Suppressor macrophage treated with lipopolysaccharide for 4 hours (primary cell): ENCODE data around the gene LLGL1.

ENCODE experiments used
- DNase-seq: peaks from one replicate; pipeline ENCODE4 v3.0.0-alpha.2; 2020

LLGL1 gene

GRCh38 chr17:18225121-18225641, at the start of gene LLGL1:
LLGL1 (plus strand) TSS chr17:18225635; CDS start chr17:18225683, 48 bp downstream.
- peak; percentile 99 for DNase-seq

DNA sequence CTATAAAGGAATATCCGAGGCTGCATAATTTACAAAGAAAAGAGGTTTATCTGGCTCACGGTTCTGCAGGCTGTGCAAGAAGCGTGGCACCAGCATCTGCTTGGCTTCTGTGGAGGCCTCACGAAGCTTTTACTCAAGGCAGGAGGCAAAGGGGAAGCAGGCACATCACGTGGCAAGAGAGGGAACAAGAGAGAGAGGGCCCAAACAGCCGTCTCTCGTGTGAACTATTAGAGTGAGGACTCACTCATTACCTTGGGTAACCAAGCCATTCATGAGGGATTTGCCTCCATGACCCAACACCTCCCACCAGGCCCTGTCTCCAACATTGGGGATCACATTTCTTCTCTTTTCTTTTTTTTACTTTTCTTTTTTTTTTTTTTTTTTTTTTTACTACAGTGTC, 49.3 kb upstream of the LLGL1 start:
- peak; percentile 74 for DNase-seq

DNA sequence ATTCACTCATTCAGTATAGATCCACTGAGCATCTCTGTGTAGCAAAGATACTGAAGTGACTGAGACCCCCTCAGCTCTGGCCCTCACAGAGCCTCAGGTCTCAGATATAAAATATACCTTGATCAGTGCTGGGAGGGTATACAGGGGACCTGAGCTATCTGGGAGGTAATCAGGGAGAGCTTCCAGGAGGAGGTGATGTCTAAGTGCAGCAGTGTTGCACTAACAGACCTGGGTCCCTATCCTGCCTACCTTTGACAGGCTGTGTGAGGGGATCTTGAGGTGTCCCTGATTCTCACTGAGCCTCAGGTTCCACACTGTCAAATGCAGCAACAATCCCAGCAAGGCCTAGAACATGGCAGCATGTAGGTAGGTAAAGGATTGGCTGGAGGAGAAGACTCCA, 48.3 kb upstream of the LLGL1 start:
- DNase-seq: no peak

DNA sequence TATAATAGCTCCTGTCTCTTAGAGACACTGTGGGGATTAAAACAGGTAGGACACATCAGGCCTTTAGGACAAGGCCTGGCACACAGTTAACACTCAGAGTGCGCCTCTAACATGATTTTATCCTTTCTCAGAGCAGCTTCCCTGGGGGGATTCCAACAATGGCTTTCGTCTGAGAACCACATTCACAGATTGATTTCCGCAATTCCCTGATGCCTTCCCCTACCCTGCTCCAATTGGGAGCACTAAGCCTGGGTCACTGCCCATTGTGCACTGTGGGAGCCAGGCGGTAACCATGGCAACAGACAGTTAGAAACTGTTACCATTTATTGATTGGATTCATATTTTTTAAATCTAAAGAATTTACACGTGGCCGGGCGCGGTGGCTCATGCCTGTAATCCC, 47.7 kb upstream of the LLGL1 start:
- no peak for DNase-seq

GRCh38 chr17:18179196-18179595, 46.2 kb upstream of the LLGL1 start:
- no peak for DNase-seq

- DNase-seq: no peak
These were observed 45.6 kb upstream of the LLGL1 start for GRCh38 chr17:18179804-18180203.

DNA sequence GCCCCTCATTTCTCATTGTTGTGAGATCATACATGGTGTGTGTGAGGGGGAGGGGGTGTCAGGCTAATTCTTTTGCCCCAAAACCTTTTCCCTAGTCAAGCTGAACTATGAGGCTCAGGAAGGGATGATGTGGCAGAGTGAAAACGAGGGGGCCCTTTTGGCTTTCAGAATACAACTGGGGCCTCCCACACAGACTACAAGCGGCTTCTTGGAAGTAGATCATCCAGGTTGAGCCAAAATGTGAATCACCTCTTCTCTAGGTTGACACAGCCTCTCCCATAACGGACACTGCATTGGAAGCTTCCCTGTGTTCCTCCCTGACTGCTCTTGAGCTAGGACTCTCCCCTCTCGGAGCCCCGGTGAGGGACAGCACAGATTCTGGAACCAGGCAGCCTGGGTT, 44.1 kb upstream of the LLGL1 start:
- no peak for DNase-seq

GRCh38 chr17:18182110-18182977, 43.1 kb upstream of the LLGL1 start:
- DNase-seq: no peak

DNA sequence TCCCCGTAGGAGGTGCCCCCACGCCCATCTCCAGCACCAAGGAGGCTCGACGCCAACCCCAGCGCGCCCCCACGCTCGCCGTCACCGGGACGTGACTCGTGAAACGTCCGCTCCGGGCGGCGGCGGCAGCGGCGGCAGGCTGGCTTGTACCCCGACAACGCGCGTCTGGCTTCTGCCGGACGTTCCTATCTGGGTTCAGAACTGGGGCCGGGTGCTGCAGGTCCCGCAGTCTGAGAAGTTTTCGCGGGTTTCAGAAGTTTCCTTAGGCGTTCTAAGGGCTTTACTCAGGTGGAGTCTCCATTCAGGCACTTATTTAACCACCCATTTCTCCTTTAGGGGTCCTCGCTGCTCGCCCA, 42.5 kb upstream of the LLGL1 start:
- DNase-seq: peak; percentile 94

GRCh38 chr17:18183334-18184142, 41.9 kb upstream of the LLGL1 start, which contains the start of gene ALKBH5:
ALKBH5 (plus strand) TSS chr17:18183828; CDS start chr17:18184244, 416 bp downstream.
- peak; percentile 99 for DNase-seq

GRCh38 chr17:18184143-18185031, 41.0 kb upstream of the LLGL1 start:
- DNase-seq: peak; percentile 75

DNA sequence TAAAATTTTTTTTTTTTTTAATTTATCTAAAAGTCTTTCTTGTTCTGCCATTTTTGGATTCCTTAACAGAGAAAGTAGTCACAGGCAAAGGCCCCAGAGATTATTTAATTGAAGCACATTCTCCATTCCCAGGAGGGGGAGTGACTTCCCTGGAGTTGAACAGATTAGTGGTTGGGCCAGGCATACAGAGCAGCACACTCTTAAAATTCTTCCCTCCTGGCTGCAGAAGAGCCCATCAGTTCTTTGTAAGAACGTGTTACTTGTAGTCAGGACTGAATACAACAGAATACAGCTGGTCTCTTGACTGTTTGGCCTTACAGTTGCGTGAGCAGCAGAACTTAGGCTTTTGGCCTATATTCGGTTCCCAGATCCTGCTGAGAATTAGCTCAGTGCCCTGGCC, 40.0 kb upstream of the LLGL1 start:
- no peak for DNase-seq

DNA sequence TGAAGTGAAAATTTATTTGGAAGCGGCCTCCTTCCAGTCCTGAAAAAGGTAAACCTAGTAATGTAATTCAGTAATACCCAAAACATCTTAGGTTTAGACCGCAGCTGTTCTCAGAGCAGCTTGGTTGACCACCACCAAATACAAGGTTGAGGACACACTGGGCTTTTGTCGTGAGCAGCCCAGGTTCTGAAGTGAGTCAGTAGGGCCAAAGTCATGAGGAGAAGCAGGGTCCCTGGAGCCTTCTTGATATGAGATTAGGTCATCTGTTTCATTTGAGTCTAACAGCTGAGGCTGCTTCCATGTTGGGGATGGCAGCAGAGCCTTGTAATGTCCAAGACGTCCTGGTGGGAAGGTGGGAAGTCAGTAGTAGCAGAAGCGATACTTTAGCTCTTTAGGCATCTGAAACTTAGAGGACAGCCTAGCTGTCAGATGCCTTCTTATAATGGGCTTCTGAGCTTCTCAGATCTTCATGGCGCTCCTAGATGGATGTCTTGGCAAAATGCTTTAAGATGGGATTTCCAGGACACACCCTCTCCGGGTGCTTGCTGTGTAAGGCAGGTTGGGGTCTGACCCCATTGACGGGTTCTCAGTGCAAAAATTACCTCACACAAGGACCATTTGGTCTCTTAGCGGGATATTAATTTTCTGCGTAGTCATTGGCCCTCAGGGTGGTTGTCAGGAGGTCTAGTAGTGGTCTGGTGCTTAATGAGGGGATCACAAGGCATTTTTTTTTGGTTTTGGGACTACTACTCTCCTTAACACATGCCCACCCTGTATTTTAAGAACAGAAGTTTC, 39.4 kb upstream of the LLGL1 start:
- peak; percentile 20 for DNase-seq

- no peak for DNase-seq
These were observed 38.8 kb upstream of the LLGL1 start for GRCh38 chr17:18186627-18186982.

DNA sequence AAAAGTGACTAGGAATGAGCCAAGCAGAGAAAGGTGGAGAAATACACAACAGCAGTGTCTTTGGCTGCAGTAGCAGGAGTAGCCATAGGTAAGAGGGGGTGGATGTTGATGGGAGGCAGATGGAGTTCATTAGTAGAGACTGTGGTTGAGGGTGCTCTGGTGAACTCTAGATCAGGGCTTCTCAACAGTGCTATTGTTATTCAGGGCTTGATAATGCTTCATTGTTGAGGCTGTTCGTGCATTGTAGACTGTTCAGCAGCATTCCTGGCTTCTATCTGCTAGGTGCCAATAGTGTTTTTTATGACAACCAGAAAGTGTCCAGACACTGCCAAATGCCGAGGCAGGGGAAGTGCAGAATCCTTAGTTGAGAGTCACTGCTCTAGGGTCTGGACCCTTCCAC, 38.2 kb upstream of the LLGL1 start:
- no peak for DNase-seq

GRCh38 chr17:18187821-18188761, 37.3 kb upstream of the LLGL1 start:
- peak; percentile 21 for DNase-seq

- DNase-seq: peak; percentile 27
These were observed 34.7 kb upstream of the LLGL1 start for GRCh38 chr17:18190628-18191235.

DNA sequence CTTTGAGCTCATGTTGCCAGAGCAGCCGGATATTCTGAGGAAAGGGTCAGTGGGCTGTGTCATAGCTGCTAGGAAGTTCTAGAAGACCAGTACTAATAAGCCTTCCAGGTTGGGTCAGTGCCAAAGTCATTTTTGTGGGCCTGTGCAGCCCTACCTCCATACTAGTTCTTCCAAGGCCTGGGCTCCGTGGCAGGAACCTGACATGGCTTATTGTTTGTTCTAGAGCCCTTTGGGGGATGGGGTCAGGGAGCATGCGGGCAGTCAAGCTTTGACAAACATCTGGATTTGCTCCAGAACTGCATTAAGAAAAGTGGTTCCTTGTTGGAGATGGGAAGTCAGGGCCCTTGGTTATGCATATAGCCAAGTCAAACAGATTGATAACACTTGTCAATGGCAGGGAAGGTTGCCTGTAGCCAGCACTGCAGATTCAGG, 34.2 kb upstream of the LLGL1 start:
- DNase-seq: no peak

GRCh38 chr17:18191967-18192366, 33.5 kb upstream of the LLGL1 start:
- no peak for DNase-seq

DNA sequence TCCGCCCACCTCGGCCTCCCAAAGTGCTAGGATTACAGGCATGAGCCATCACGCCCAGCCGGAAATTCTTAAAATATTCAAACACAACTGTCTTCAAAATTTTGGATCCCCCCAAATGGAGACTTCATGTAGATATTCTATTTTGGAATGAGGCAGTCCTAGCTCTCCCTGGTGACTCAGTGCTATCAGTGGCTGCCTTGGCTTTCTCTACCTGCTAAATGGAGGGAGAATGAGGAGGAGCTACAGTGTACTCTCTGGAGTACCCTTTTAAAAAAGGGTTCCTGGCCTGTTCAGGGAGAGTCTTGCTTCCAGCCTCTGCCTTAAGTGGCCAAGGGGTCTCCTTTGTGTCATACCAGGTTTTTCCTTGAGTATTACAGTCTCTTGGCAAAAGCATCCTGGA, 31.0 kb upstream of the LLGL1 start:
- no peak for DNase-seq
